ENCODE measurements around the gene RAB12.
"Not testable (repeated sequence)": the region's sequence is repeated elsewhere in the genome, so short reads cannot be mapped to it uniquely, and the experiment has no call there.

Gene RAB12

GRCh38 chr18:8651478-8652261, 42.4 kb downstream of the RAB12 start:
- not testable (repeated sequence) for DNase-seq (ENCODE audit: low spot score)

DNA sequence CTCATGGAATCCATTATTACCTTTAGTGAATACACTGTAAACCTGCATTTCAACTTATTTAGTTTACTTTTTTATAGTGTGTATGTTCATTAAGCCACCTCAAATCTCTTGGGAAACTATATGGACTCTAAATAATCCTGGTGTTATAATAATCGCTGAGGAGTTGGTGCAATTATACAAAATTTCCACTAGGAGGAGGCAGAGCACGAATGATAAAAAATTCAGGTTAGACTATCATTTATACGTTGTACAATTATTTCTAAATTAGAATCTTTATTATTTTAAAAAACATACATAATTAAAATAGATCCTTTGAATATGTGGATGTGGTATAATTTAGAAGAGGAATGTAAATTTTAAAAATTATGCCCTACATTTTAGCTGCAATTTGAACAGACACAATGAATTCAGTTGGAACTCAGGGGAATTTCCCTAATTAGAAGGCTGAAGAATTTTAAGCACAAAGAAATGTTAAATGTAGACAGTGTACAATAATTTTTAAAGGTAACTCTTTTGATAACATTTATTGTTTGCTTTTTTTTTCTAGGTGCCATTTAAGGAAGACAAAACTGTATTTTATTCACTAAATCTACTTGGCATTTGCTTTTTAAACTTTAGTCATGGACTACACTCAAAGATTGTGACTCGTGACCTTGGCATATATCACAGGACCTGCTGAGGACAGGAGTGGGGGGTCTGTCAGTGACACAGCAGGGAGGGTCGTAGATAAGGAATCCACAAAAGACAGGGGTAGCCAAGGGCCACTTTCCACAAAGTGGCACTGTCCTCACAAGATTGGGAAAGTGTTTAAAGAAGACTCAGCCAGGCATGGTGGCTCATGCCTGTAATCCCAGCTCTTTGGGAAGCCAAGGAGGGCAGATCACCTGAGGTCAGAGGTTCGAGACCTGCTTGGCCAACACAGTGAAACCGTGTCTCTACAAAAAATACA, 45.5 kb downstream of the RAB12 start:
- no peak for DNase-seq (ENCODE audit: low spot score)

- no peak for DNase-seq (ENCODE audit: low spot score)
Measured at GRCh38 chr18:8656232-8656631, 47.0 kb downstream of the RAB12 start.

- DNase-seq (ENCODE audit: low spot score): no peak
Measured at GRCh38 chr18:8657050-8657820, 48.0 kb downstream of the RAB12 start.

DNA sequence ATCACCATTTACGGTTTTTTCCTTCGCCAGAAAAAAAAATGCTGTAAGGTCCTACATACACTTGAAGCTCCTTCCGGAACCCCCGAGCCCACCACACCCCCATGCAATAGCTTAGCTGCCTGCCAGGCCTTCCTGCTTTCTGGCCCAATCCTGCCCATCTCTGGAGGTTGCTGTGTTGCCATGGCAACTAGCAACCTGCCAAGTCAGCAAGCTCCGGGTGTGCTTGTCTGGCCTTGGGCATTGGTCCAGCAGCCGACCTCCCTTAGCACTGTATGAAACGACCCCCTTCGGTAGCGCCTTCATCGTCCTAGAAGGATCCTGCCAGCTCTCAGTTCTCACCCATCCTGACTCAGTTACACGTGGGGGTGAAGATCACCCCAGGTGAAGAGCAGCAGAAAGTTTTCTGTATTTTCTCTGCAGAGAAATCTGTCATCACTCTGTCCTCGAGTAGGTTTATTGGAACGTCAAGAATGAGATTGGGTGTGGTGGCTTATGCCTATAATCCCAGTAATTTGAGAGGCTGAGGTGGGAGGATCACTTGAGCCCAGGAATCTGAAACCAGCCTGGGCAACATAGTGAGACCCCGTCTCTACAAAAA, 48.7 kb downstream of the RAB12 start:
- no peak for DNase-seq (ENCODE audit: low spot score)

- DNase-seq (ENCODE audit: low spot score): no peak
Measured at GRCh38 chr18:8658858-8659485, 49.7 kb downstream of the RAB12 start.

- no peak for DNase-seq (ENCODE audit: low spot score)
Measured at GRCh38 chr18:8659609-8660242, 50.5 kb downstream of the RAB12 start.

DNA sequence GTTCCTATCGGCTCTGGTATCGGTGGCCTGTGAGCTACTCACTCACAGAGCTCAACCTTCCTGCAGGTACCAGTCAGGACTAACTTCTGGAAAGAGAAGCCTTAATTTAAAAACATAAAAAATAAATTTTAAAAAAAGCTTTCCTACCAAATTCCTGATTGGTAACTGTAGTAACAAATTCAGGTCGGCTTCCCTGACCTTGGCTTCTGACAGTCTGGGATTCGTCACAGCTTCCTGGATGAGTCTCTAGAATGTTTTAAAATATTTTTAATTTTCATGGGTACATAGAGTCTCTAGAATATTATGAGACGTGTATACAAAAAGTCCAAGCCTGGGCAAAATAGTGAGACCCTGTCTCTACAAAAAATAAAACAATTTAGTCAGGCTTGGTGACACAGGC, 51.1 kb downstream of the RAB12 start:
- DNase-seq (ENCODE audit: low spot score): no peak

DNA sequence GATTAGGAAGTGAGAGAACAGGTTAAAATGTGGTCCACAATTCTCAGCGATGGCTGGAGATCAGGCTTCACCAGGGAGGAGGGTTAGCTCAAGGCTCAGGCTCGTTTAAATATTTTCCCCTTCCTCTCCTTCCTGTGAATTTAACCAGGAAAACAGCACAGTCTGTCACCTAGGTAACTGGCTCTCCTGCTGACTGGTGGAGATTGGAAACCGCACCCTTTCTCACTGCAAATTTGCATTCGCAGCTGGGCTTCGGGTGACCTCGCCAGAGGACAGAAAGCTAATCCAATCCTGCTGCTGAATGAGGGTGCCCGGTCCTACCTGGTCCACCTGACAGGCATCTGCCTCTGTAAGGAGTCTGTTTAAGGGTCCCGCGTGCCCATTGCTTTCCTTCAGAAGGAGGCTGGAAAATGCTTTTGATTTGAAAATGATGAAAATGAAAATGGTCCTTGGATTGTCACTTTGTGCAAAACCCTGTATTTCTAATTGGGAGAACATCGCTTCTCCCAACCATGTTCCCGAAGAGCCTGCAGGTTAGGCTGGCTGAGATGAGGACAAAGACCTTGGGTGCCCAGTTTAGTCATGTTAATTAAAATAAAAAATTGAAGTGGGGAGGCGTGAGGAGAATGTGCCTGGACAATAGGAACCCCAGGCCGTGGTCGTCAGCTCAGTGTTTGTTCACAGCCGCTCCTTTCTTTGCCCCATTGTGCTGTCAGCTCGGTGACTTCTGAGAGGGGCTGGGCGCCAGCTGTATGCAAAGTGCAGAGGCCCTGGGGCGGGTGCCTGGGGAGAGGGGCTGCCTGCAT, 52.7 kb downstream of the RAB12 start:
- DNase-seq (ENCODE audit: low spot score): peak; percentile 79

DNA sequence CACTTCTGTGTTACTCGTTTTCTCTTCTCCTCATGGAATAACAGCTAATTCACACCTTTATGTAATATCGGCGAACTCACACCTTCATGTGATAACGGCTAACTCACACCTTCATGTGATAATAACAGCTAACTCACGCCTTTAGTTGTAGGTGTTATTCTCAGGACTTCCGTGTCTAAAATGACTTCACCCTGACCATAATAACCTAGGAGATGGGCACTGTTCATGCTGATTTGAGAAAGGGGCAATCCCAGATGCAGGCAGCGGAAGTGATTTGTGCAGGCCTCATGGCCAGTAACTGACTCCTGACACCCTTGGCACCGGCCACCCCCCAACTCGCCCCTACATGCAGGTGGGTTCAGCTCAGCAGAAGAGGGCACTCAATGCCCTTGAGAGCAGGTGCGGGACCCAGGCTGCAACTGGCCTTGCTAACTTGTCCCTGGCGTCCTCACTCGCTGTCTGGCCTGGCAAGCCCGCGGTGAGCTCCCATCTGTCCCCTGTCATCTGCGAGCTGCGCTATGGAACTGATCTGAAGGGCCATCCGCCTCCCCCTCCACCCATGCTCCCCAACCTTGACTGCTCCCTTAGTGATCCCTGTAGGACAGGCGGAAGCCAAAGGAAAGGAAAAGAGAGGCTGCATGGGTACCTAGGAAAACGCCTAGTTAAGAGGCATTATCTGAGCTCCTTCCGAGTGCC, 53.5 kb downstream of the RAB12 start:
- no peak for DNase-seq (ENCODE audit: low spot score)

GRCh38 chr18:8667846-8668245, 58.6 kb downstream of the RAB12 start:
- no peak for DNase-seq (ENCODE audit: low spot score)

GRCh38 chr18:8668381-8668780, 59.1 kb downstream of the RAB12 start:
- DNase-seq (ENCODE audit: low spot score): no peak

DNA sequence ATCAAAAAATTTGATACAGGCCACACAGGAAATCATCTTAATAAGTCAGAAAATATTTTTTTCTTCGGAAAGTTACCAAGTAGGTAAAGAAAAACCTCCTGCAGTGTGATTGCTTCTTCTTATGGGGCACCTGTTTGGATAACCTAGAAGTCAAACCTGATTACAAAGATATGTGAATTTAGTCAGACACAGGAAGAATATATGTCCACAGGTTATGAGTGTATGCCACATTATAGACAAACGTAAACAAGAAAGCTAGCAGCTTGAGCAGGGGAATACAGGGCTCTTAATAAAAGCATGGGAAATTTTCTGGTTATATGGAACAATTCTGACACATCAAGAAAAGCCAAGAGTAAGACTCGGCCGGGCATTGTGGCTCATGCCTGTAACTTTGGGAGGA, 60.3 kb downstream of the RAB12 start:
- DNase-seq (ENCODE audit: low spot score): no peak

DNA sequence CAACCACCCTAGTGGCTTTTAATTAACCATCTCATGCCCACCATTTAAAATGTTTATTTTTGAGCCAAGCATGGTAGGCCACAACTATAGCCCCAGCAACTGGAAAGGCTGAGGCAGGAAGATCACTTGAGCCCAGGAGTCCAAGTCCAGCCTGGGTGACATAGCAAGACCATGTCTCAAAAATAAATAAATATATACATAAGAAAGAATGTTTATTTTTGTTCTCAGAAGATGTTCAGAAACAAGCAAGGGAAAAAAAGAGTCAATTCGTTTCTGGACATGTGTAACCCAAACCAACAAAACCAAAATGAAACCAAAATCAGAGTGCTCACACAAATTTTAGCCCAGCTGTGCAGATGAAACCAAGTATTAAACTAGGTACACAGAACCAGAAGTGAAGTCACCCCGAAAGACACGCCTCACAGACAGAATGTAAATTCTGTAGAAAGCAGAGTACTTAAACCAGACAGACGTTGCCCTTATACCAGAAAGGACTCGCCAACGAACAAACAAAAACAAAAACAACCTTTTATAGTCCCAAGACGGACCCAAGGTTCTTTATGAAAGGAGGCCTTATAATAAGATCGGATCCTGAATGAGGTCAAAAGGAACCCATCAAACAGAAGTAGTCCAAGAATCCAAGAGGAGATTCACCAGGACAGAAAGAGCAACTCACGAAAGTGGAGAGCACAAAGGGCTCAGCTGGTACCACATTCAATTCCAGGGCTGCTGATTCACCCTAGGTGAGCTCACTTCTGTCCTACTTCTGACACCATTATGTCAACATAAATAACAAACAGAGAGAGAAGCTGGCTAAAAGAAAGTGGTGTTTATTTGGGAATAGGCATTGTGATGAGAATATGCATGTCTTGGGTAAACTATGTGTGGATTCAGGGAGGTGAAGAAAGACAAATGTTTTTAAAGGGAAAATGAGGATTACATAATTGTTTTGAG, 64.3 kb downstream of the RAB12 start:
- DNase-seq (ENCODE audit: low spot score): no peak

- no peak for DNase-seq (ENCODE audit: low spot score)
Measured at GRCh38 chr18:8675057-8675456, 65.8 kb downstream of the RAB12 start.

- no peak for DNase-seq (ENCODE audit: low spot score)
Measured at GRCh38 chr18:8681196-8681595, 72.0 kb downstream of the RAB12 start.

DNA sequence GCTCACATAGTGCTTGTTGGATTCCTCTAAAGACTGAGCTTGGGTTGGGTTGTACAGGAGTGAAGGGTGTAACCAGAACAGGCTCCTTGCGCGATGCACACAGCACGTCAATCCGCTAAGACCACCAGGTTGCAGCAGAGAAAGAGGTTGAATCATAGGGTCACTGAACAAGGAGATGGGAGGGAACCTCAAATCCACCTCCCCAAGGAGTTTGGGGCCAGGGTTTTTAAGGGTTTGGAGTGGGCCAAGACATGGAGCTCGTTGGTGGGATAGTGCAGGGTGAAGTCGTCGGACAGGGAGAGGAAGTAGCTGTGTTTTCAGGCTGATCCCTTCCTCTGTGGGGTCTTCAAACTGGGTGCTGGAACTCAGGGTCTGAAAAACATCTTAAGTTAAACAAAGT, 75.3 kb downstream of the RAB12 start:
- no peak for DNase-seq (ENCODE audit: low spot score)
